Sigmoid colon (tissue), 7 donors: ENCODE results near the gene COL6A2. TPM values are rescaled to one million over a fixed set of nuclear protein-coding genes. Genes with fewer than 3 reads are reported as not detected.

ENCODE experiments used
- DNase-seq: peaks from one replicate; pipeline ENCODE4 v3.0.0-alpha.2; 2019
- H3K27ac ChIP-seq, 4 donors: fragments of 200-600 bp; sonication (generic); one replicate each; pipeline ENCODE4 v1.5.1; 2016 to 2019; ENCODE audit warnings: mild to moderate bottlenecking in 1 of 4
- H3K27me3 ChIP-seq, 3 donors: fragments of 200-600 bp; sonication (generic); one replicate each; pipeline ENCODE4 v1.5.1; 2019; ENCODE audit warnings: mild to moderate bottlenecking in 1 of 3
- H3K36me3 ChIP-seq, 4 donors: fragments of 200-600 bp; sonication (generic); one replicate each; pipeline ENCODE4 v1.5.1; 2016 to 2019
- H3K4me1 ChIP-seq, 4 donors: fragments of 200-600 bp; sonication (generic); one replicate each; pipeline ENCODE4 v1.5.1; 2017 to 2019
- H3K4me3 ChIP-seq, 4 donors: fragments of 200-600 bp; sonication (generic); one replicate each; pipeline ENCODE4 v1.5.1; 2017 to 2019; ENCODE audit warnings: mild to moderate bottlenecking in 2 of 4, moderate library complexity in 1 of 4
- H3K9me3 ChIP-seq, 4 donors: fragments of 200-600 bp in 3 of 4; sonication (generic) in 3 of 4; one replicate each; pipeline versions ENCODE4 v1.5.1 to v1.6.1; 2013 to 2019
- EP300 ChIP-seq, 4 donors: sonication (generic); formaldehyde crosslinking; IDR thresholded peaks; one replicate each; pipeline ENCODE4 v1.6.1; 2017; ENCODE audit warnings: antibody characterized with exemption in 4 of 4
- POLR2A ChIP-seq, 2 donors: fragments of 450-650 bp; IDR thresholded peaks; one replicate each; pipeline ENCODE4 v1.6.1; 2016; ENCODE audit warnings: antibody characterized with exemption in 2 of 2, mild to moderate bottlenecking in 2 of 2, moderate library complexity in 2 of 2
- POLR2AphosphoS5 ChIP-seq, 4 donors: sonication (generic); formaldehyde crosslinking; IDR thresholded peaks; one replicate each; pipeline ENCODE4 v1.6.1; 2017; ENCODE audit warnings: antibody characterized with exemption in 4 of 4
- WGBS, 2 donors: extraction: QIAGEN DNeasy Blood & Tissue Kit; methylation state at CpG; one replicate each; pipeline ENCODE4 v1.1.7; 2013; 5-methylcytosine and 5-hydroxymethylcytosine counted together
- intact Hi-C: fragments of 100-400 bp; cut with DNase I; formaldehyde crosslinking; loops from one replicate; pipeline ENCODE4 v1.15.1; 2023
- polyA plus RNA-seq, 3 donors: library from polyadenylated mRNA; stranded (reverse); fragments of 200-250 nt; gene quantifications; one replicate each; pipeline ENCODE4 v1.2.3, GENCODE V29; 2013
- total RNA-seq, 4 donors: library from RNA; depleted of rRNA; stranded (reverse); fragments of >200 nt; gene quantifications; one replicate each; pipeline ENCODE4 v1.1.0, GENCODE V29; 2016
- TF ChIP-seq, protein P1 (sequence below), 4 experiments: fragments of 450-650 bp in 3 of 4; fragments of 200-600 bp in 1 of 4; IDR thresholded peaks; one replicate each; pipeline ENCODE4 v1.5.1; 2016 to 2019; ENCODE audit warnings: antibody characterized with exemption in 4 of 4, mild to moderate bottlenecking in 3 of 4, moderate library complexity in 2 of 4
- donor health status: healthy with polysubstance abuse.
- donor health status: Bipolar disorder and iron deficiency.
- donor health status: healthy.

Gene COL6A2
- total and polyA plus RNA-seq, 7 donors: 14.3 to 1,745 (median 570) TPM

DNA sequence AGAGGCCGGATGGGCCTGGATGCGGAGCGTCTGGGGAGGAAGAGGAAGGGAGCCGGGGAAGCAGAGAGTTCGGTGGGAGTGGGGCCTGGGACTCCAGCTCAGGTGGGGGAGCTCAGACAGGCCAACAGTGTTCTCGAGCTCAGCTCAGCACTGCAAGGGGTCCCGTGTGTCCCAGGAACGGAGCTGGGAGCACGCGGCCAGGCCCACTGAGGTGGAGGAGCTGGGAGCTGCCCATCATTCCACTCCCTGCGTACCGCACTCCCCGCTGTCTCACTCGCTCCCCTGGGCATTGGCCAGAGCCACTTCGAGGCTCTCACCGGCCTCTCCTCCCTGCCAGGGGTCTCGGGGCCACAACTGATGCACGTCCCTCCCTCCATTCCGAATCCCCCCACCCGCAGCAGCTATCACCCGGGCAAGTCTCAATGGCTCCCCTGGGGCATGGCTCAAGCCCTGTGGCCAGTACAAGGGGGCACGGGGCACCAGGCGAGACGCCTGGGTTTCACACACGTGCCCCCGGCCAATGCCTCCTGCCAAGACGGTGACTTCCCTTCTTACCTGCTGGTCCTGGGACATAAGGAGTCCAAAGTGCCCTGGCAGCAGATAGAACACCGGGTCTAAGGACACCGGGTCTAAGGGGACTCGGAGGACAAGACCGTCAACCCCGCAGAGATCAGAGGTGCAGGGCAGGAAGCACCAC is 30.3 kb upstream of the COL6A2 start:
- intact Hi-C loops: no loop called here
- TF ChIP-seq EP300 (IDR thresholded peaks at IDR 0.05) (no peak), POLR2AphosphoS5 (IDR thresholded peaks at IDR 0.05) (no peak), POLR2A (IDR thresholded peaks at IDR 0.05) (no peak)
- TF ChIP-seq, protein P1, sequence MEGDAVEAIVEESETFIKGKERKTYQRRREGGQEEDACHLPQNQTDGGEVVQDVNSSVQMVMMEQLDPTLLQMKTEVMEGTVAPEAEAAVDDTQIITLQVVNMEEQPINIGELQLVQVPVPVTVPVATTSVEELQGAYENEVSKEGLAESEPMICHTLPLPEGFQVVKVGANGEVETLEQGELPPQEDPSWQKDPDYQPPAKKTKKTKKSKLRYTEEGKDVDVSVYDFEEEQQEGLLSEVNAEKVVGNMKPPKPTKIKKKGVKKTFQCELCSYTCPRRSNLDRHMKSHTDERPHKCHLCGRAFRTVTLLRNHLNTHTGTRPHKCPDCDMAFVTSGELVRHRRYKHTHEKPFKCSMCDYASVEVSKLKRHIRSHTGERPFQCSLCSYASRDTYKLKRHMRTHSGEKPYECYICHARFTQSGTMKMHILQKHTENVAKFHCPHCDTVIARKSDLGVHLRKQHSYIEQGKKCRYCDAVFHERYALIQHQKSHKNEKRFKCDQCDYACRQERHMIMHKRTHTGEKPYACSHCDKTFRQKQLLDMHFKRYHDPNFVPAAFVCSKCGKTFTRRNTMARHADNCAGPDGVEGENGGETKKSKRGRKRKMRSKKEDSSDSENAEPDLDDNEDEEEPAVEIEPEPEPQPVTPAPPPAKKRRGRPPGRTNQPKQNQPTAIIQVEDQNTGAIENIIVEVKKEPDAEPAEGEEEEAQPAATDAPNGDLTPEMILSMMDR (IDR thresholded peaks at IDR 0.05): no peak
- Histone ChIP-seq H3K36me3 (no peaks in the 10 kb centered on the region), H3K27me3 (no peaks in the 10 kb centered on the region), H3K27ac (peak overlapping the region; percentile 83 to 93 (median 91)), H3K4me1 (peaks cover 0 to 39% (median 36%) of the 10 kb centered on the region in 4 donors), H3K4me3 (no peak overlapping the region), H3K9me3 (no peaks in the 10 kb centered on the region)
- peak; percentile 68 for DNase-seq
- 87 to 89% methylated on average over 32 of the region's 32 CpGs for WGBS, 2 donors

DNA sequence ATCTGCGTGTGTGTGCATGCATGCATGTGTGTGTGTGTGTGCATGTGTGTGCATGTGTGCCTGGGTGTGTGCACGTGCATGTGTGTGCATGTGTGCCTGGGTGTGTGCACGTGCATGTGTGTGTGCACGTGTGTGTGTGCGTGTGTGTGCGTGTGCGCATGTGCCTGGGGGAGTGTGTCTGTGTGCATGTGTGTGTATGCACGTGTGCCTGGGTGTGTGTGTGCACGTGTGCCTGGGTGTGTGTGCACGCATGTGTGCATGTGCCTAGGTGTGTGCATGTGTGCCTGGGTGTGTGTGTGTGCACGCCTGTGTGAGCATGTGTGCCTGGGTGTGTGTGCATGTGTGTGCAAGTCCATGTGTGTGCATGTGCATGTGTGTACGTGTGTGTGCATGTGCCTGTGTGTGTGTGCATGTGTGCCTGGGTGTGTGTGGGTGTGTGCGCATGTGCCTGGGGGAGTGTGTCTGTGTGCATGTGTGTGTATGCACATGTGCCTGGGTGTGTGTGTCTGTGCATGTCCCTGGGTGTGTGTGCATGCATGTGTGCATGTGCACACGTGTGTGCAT is 29.3 kb upstream of the COL6A2 start:
- no peaks in the 10 kb centered on the region for H3K36me3 ChIP-seq
- peaks cover 0 to 39% (median 36%) of the 10 kb centered on the region in 4 donors for H3K4me1 ChIP-seq
- peak; percentile 48 for DNase-seq
- no peak overlapping the region for H3K4me3 ChIP-seq
- H3K27me3 ChIP-seq: no peaks in the 10 kb centered on the region
- no peak overlapping the region for H3K27ac ChIP-seq
- 60 to 87% methylated on average over 14 of the region's 14 CpGs for WGBS, 2 donors
- no peaks in the 10 kb centered on the region for H3K9me3 ChIP-seq
- TF ChIP-seq POLR2AphosphoS5 (IDR thresholded peaks at IDR 0.05) (no peak), EP300 (IDR thresholded peaks at IDR 0.05) (no peak), POLR2A (IDR thresholded peaks at IDR 0.05) (no peak)
- TF ChIP-seq, protein P1 (IDR thresholded peaks at IDR 0.05): no peak
- intact Hi-C loops: no loop called here

DNA sequence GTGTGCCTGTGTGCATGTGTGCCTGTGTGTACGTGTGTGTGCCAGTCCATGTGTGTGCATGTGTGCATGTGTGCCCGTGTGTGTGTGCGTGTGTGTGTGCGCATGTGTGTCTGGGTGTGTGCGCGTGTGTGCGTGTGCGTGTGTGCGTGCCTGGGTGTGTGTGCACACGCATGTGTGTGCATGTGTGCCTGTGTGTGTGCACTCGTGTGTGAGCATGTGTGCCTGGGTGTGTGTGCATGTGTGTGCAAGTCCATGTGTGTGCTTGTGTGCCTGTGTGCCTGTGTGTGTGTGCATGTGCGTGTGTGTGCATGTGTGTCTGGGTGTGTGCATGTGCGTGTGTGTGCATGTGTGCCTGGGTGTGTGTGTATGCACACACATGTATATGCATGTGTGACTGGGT is 28.7 kb upstream of the COL6A2 start:
- DNase-seq: no peak
- peaks cover 0 to 39% (median 36%) of the 10 kb centered on the region in 4 donors for H3K4me1 ChIP-seq
- H3K9me3 ChIP-seq: no peaks in the 10 kb centered on the region
- TF ChIP-seq, protein P1 (IDR thresholded peaks at IDR 0.05): no peak
- TF ChIP-seq POLR2AphosphoS5 (IDR thresholded peaks at IDR 0.05): no peak
- TF ChIP-seq POLR2A (IDR thresholded peaks at IDR 0.05): no peak
- no peak for TF ChIP-seq EP300 (IDR thresholded peaks at IDR 0.05)
- no peak overlapping the region for H3K4me3 ChIP-seq
- H3K27ac ChIP-seq: no peak overlapping the region
- no peaks in the 10 kb centered on the region for H3K36me3 ChIP-seq
- no peaks in the 10 kb centered on the region for H3K27me3 ChIP-seq
- 68 to 93% methylated on average over 10 to 13 of the region's 13 CpGs for WGBS, 2 donors
- intact Hi-C loops: no loop called here

DNA sequence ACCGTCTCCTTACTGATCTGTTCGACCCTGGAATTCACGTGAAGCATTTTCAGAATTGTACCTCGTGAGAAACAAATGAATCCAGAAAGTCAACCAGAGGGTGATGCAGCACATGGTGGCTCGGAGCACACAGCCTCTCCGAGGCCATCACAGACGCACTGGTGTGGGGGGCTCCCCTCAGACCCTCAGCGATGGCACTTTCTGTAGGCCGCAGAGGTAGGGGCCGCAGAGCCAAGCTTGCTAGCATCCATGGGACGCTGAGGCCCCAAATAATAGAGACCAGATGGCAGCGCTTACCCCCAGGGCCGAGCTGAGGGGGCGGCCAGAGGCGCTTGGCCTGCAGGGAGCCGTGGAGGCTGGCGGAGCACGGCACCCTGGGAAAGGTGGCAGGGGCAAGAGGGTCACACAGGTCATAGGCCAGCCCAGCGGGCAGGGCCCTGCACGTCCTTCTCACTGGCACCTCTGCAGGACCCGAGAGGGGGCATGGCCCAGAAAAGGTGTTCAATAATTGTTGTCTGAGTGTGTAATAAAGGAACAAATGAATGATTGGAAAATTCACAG is 28.1 kb upstream of the COL6A2 start:
- TF ChIP-seq, protein P1 (IDR thresholded peaks at IDR 0.05): no peak
- no peak for TF ChIP-seq POLR2A (IDR thresholded peaks at IDR 0.05)
- TF ChIP-seq EP300 (IDR thresholded peaks at IDR 0.05): no peak
- DNase-seq: no peak
- H3K4me1 ChIP-seq: peaks cover 0 to 36% (median 34%) of the 10 kb centered on the region in 4 donors
- H3K9me3 ChIP-seq: no peaks in the 10 kb centered on the region
- no peak overlapping the region for H3K27ac ChIP-seq
- intact Hi-C loops: no loop called here
- H3K27me3 ChIP-seq: no peaks in the 10 kb centered on the region
- H3K36me3 ChIP-seq: no peaks in the 10 kb centered on the region
- no peak overlapping the region for H3K4me3 ChIP-seq
- WGBS, 2 donors: 90 to 91% methylated on average over 21 of the region's 21 CpGs
